Measurements from ENCODE around the gene OTX2. TPM values are rescaled to one million over a fixed set of nuclear protein-coding genes. Genes with fewer than 3 reads are reported as not detected.

OTX2 gene
- total RNA-seq, 1 donor from 2014 or later = not detected

GRCh38 chr14:56846970-56847930 lies 37.0 kb upstream of the OTX2 start:
- Histone ChIP-seq H3K27ac (no peak overlapping the region), H3K27me3 (ENCODE audit: low read depth) (peaks cover 4% of the 10 kb centered on the region), H3K4me1 (no peaks in the 10 kb centered on the region), H3K4me3 (no peak overlapping the region), H3K9me3 (no peaks in the 10 kb centered on the region), H3K36me3 (no peaks in the 10 kb centered on the region)
- no peak for TF ChIP-seq CTCF (IDR thresholded peaks at IDR 0.05)
- DNase-seq (no peak), ATAC-seq (no peak)
- intact Hi-C loops (cut with DNase I) = no loop called here

GRCh38 chr14:56844406-56845002 lies 34.2 kb upstream of the OTX2 start:
- Histone ChIP-seq H3K27me3 (ENCODE audit: low read depth) (peaks cover 4% of the 10 kb centered on the region), H3K4me1 (no peaks in the 10 kb centered on the region), H3K9me3 (no peaks in the 10 kb centered on the region), H3K27ac (no peak overlapping the region), H3K36me3 (no peaks in the 10 kb centered on the region), H3K4me3 (no peak overlapping the region)
- intact Hi-C loops (cut with DNase I) = no loop called here
- ATAC-seq = no peak
- DNase-seq = no peak
- TF ChIP-seq CTCF (IDR thresholded peaks at IDR 0.05) = no peak

GRCh38 chr14:56841611-56842010 lies 31.3 kb upstream of the OTX2 start:
- no peak for DNase-seq
- no peak overlapping the region for H3K4me3 ChIP-seq
- intact Hi-C loops (cut with DNase I) = no loop called here
- no peak for ATAC-seq
- H3K27ac ChIP-seq = no peak overlapping the region
- no peaks in the 10 kb centered on the region for H3K9me3 ChIP-seq
- H3K27me3 ChIP-seq (ENCODE audit: low read depth) = peaks cover 4% of the 10 kb centered on the region
- no peak for TF ChIP-seq CTCF (IDR thresholded peaks at IDR 0.05)
- no peaks in the 10 kb centered on the region for H3K36me3 ChIP-seq
- H3K4me1 ChIP-seq = no peaks in the 10 kb centered on the region

- no peaks in the 10 kb centered on the region for H3K36me3 ChIP-seq
- H3K9me3 ChIP-seq = no peaks in the 10 kb centered on the region
- H3K4me1 ChIP-seq = no peaks in the 10 kb centered on the region
- no peak overlapping the region for H3K4me3 ChIP-seq
- peaks cover 4% of the 10 kb centered on the region for H3K27me3 ChIP-seq (ENCODE audit: low read depth)
- no peak for ATAC-seq
- intact Hi-C loops (cut with DNase I) = no loop called here
- no peak for TF ChIP-seq CTCF (IDR thresholded peaks at IDR 0.05)
- DNase-seq = no peak
- no peak overlapping the region for H3K27ac ChIP-seq
Observed at GRCh38 chr14:56840221-56840620, 29.9 kb upstream of the OTX2 start.

GRCh38 chr14:56829151-56829550 lies 18.9 kb upstream of the OTX2 start:
- no peak for DNase-seq

More at GRCh38 chr14:56829151-56829550, 18.9 kb upstream of the OTX2 start:
- no peak overlapping the region for H3K4me3 ChIP-seq
- intact Hi-C loops (cut with DNase I) = no loop called here
- no peak for ATAC-seq
- H3K4me1 ChIP-seq = no peaks in the 10 kb centered on the region
- no peak overlapping the region for H3K27ac ChIP-seq
- H3K36me3 ChIP-seq = no peaks in the 10 kb centered on the region
- no peak for TF ChIP-seq CTCF (IDR thresholded peaks at IDR 0.05)
- H3K9me3 ChIP-seq = no peaks in the 10 kb centered on the region
- no peaks in the 10 kb centered on the region for H3K27me3 ChIP-seq (ENCODE audit: low read depth)

Data from lower lobe of right lung (tissue), 2 donors.